ENCODE measurements around the gene MEGF9. TPM values are rescaled to one million over a fixed set of nuclear protein-coding genes. Genes with fewer than 3 reads are reported as not detected.

The MEGF9 gene
- total and polyA plus RNA-seq, 2 donors (not counting 1 experiment from before 2014, with no cell fraction given), result 3.5 to 11.3 TPM

DNA sequence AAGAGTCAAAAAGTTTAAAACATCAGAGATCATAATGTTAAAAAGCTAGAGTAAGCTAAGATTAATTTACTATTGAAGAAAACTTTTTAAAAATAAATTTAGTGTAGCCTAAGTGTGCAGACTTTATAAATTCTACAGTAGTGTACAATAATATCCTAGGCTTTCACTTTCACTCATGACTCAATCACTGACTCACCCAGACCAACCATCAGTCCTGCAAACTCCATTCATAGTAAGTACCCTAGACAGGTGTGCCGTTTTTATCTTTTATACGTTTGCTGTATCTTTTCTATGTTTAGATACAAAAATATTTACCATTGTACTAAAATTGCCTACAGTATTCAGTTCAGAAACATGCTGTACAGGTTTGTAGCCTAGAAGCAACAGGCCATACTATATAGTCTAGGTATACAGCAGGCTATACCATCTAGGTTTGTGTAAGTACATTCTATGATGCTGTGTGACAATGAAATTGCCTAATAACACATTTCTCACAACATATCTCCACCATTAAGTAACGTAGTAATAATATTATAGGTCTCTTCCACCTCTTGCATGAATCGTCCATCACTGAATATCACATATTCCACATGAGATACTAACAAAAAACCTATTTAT lies 59.2 kb downstream of the MEGF9 start:
- Histone ChIP-seq H2AFZ (ENCODE audit: insufficient read depth, low read depth, low read length, poor library complexity, severe bottlenecking) (no peak overlapping the region), H3K9ac (ENCODE audit: low read length) (no peak overlapping the region), H4K20me1 (ENCODE audit: control insufficient read depth, insufficient read depth, low read length, poor library complexity, severe bottlenecking) (no peaks in the 10 kb centered on the region), H3K27me3 (replicated peaks in 1 of 4; ENCODE audit: control extremely low read depth in 1 of 4, control insufficient read depth in 3 of 4, insufficient read depth in 4 of 4, low read length in 3 of 4) (no peaks in the 10 kb centered on the region), H3K27ac (ENCODE audit: low read length in 2 of 2) (no peak overlapping the region), H3K4me1 (ENCODE audit: control insufficient read depth in 2 of 2, insufficient read depth in 2 of 2, low read length in 2 of 2) (no peaks in the 10 kb centered on the region), H3K79me2 (ENCODE audit: control insufficient read depth, insufficient read depth, low read length) (peaks cover 10% of the 10 kb centered on the region), H3K9me3 (ENCODE audit: control extremely low read depth in 1 of 3, control insufficient read depth in 2 of 3, insufficient read depth in 1 of 3, low read length in 2 of 3) (no peaks in the 10 kb centered on the region), H3K4me2 (replicated peaks; ENCODE audit: low read depth, low read length, poor library complexity, severe bottlenecking) (no peak overlapping the region), H3K4me3 (ENCODE audit: control extremely low read depth in 1 of 5, extremely low read depth in 1 of 5, insufficient read depth in 1 of 5, low read depth in 2 of 5, low read length in 4 of 5) (no peak overlapping the region), H3K36me3 (replicated peaks in 1 of 2; ENCODE audit: control extremely low read depth in 1 of 2, control insufficient read depth in 1 of 2, extremely low read depth in 1 of 2, insufficient read depth in 2 of 2, low read length in 1 of 2) (no peaks in the 10 kb centered on the region)
- Mint-ChIP-seq H3K4me3 (no peak overlapping the region), H3K9me3 (ENCODE audit: insufficient read depth) (no peaks in the 10 kb centered on the region), H3K27me3 (no peaks in the 10 kb centered on the region), H3K4me1 (no peaks in the 10 kb centered on the region), H3K27ac (no peak overlapping the region)
- ATAC-seq (ENCODE audit: low read depth) (no peak), DNase-seq (no peak)
- WGBS (ENCODE audit: insufficient coverage), result no CpG with 5 or more reads among the region's 4 CpGs
- TF ChIP-seq, protein P1, sequence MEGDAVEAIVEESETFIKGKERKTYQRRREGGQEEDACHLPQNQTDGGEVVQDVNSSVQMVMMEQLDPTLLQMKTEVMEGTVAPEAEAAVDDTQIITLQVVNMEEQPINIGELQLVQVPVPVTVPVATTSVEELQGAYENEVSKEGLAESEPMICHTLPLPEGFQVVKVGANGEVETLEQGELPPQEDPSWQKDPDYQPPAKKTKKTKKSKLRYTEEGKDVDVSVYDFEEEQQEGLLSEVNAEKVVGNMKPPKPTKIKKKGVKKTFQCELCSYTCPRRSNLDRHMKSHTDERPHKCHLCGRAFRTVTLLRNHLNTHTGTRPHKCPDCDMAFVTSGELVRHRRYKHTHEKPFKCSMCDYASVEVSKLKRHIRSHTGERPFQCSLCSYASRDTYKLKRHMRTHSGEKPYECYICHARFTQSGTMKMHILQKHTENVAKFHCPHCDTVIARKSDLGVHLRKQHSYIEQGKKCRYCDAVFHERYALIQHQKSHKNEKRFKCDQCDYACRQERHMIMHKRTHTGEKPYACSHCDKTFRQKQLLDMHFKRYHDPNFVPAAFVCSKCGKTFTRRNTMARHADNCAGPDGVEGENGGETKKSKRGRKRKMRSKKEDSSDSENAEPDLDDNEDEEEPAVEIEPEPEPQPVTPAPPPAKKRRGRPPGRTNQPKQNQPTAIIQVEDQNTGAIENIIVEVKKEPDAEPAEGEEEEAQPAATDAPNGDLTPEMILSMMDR (IDR thresholded peaks at IDR 0.05), result no peak
- no peak for TF ChIP-seq EZH2 (IDR thresholded peaks at IDR 0.05; ENCODE audit: borderline replicate concordance, insufficient read depth, low read depth, low read length, poor library complexity, severe bottlenecking)
- CTCF ChIA-PET, result interaction anchor here (0.5 to 1.0 kb wide), 2 partner anchors 11 to 125 kb away, joined by 3 read pairs; no protein-coding TSS in a partner anchor
- POLR2A ChIA-PET, result no interaction called here
- intact Hi-C loops (cut with micrococcal nuclease), result no loop called here

GRCh38 chr9:120654272-120654671 lies 60.0 kb downstream of the MEGF9 start:
- Histone ChIP-seq H3K4me3 (ENCODE audit: control extremely low read depth in 1 of 5, extremely low read depth in 1 of 5, insufficient read depth in 1 of 5, low read depth in 2 of 5, low read length in 4 of 5) (no peak overlapping the region), H3K4me2 (replicated peaks; ENCODE audit: low read depth, low read length, poor library complexity, severe bottlenecking) (no peak overlapping the region), H3K27me3 (replicated peaks in 1 of 4; ENCODE audit: control extremely low read depth in 1 of 4, control insufficient read depth in 3 of 4, insufficient read depth in 4 of 4, low read length in 3 of 4) (no peaks in the 10 kb centered on the region), H3K79me2 (ENCODE audit: control insufficient read depth, insufficient read depth, low read length) (peaks cover 11% of the 10 kb centered on the region), H3K4me1 (ENCODE audit: control insufficient read depth in 2 of 2, insufficient read depth in 2 of 2, low read length in 2 of 2) (no peaks in the 10 kb centered on the region), H3K27ac (ENCODE audit: low read length in 2 of 2) (no peak overlapping the region), H3K9me3 (ENCODE audit: control extremely low read depth in 1 of 3, control insufficient read depth in 2 of 3, insufficient read depth in 1 of 3, low read length in 2 of 3) (no peaks in the 10 kb centered on the region), H2AFZ (ENCODE audit: insufficient read depth, low read depth, low read length, poor library complexity, severe bottlenecking) (no peak overlapping the region), H3K9ac (ENCODE audit: low read length) (no peak overlapping the region), H3K36me3 (replicated peaks in 1 of 2; ENCODE audit: control extremely low read depth in 1 of 2, control insufficient read depth in 1 of 2, extremely low read depth in 1 of 2, insufficient read depth in 2 of 2, low read length in 1 of 2) (no peaks in the 10 kb centered on the region), H4K20me1 (ENCODE audit: control insufficient read depth, insufficient read depth, low read length, poor library complexity, severe bottlenecking) (no peaks in the 10 kb centered on the region)
- Mint-ChIP-seq H3K4me1 (no peaks in the 10 kb centered on the region), H3K4me3 (no peak overlapping the region), H3K9me3 (ENCODE audit: insufficient read depth) (no peaks in the 10 kb centered on the region), H3K27me3 (no peaks in the 10 kb centered on the region), H3K27ac (no peak overlapping the region)
- ChIA-PET CTCF (interaction anchor here (1.0 to 1.4 kb wide), 2 partner anchors 8 to 10 kb away, joined by 3 read pairs; no protein-coding TSS in a partner anchor), POLR2A (no interaction called here)
- no peak for TF ChIP-seq EZH2 (IDR thresholded peaks at IDR 0.05; ENCODE audit: borderline replicate concordance, insufficient read depth, low read depth, low read length, poor library complexity, severe bottlenecking)
- TF ChIP-seq, protein P1 (IDR thresholded peaks at IDR 0.05), result no peak
- ATAC-seq (ENCODE audit: low read depth) (no peak), DNase-seq (no peak)
- intact Hi-C loops (cut with micrococcal nuclease), result no loop called here
- 92% methylated on average over 2 of the region's 4 CpGs for WGBS (ENCODE audit: insufficient coverage)
